K562 (cell line): ENCODE measurements around the gene PNPLA7. TPM values are rescaled to one million over a fixed set of nuclear protein-coding genes. Genes with fewer than 3 reads are reported as not detected.

Source experiments
- ARID1B ChIP-seq: fragments of 450-650 bp; IDR thresholded peaks from 2 replicates; pipeline ENCODE4 v1.6.1; 2016; ENCODE audit warnings: antibody characterized with exemption, mild to moderate bottlenecking, inconsistent platforms
- CEBPB ChIP-seq: fragments of 450-650 bp; IDR thresholded peaks from 2 replicates; pipeline ENCODE4 v1.6.1; 2016; ENCODE audit warnings: missing genetic modification characterization, missing compliant biosample characterization
- EP400 ChIP-seq: fragments of 450-650 bp; IDR thresholded peaks from 2 replicates; pipeline ENCODE4 v1.6.1; 2017; ENCODE audit warnings: antibody characterized with exemption, mild to moderate bottlenecking, moderate library complexity
- HEY1 ChIP-seq: fragments of 250-450 bp; sonication (Bioruptor Pico); IDR thresholded peaks from 2 replicates; pipeline ENCODE4 v1.5.0; 2020; ENCODE audit warnings: mild to moderate bottlenecking, moderate library complexity, borderline replicate concordance
- ILK ChIP-seq: fragments of 450-650 bp; IDR thresholded peaks from 2 replicates; pipeline ENCODE4 v1.6.1; 2016; ENCODE audit warnings: missing genetic modification characterization, low read depth, mild to moderate bottlenecking, missing compliant biosample characterization, moderate library complexity, borderline replicate concordance
- KLF10 ChIP-seq: fragments of 250-450 bp; sonication (Bioruptor Pico); IDR thresholded peaks from 2 replicates; pipeline ENCODE4 v1.6.1; 2021; ENCODE audit warnings: matching md5 sums
- NFIX ChIP-seq: fragments of 250-450 bp; sonication (Bioruptor Pico); IDR thresholded peaks from 2 replicates; pipeline ENCODE4 v1.4.0; 2020; ENCODE audit warnings: low read depth, mild to moderate bottlenecking, moderate library complexity
- PHB ChIP-seq: fragments of 250-450 bp; sonication (Bioruptor Pico); IDR thresholded peaks from 2 replicates; pipeline ENCODE4 v1.5.0; 2021
- POLR3G ChIP-seq: IDR thresholded peaks from 2 replicates; pipeline ENCODE4 v1.6.1; 2011; ENCODE audit not compliant: insufficient read length, insufficient replicate concordance; ENCODE audit errors: extremely low read depth
- TAL1 ChIP-seq: fragments of 450-650 bp; IDR thresholded peaks from 2 replicates; pipeline ENCODE4 v1.6.1; 2016; ENCODE audit warnings: mild to moderate bottlenecking
- YY1 ChIP-seq, 3 experiments: IDR thresholded peaks; 2 replicates each; pipeline ENCODE4 v1.6.1; 2011; ENCODE audit warnings: low read length in 2 of 3, mild to moderate bottlenecking in 2 of 3, moderate library complexity in 2 of 3, borderline replicate concordance in 1 of 3, control low read depth in 1 of 3, low read depth in 1 of 3; ENCODE audit not compliant: insufficient read depth in 3 of 3, insufficient replicate concordance in 2 of 3, control insufficient read depth in 1 of 3, insufficient read length in 1 of 3; ENCODE audit errors: extremely low read depth in 1 of 3
- ZNF696 ChIP-seq: fragments of 250-450 bp; sonication (Bioruptor Pico); conservative IDR thresholded peaks from 2 replicates; pipeline ENCODE4 v1.4.0; 2020; ENCODE audit warnings: mild to moderate bottlenecking, moderate library complexity
- polyA plus RNA-seq, 8 experiments: library from polyadenylated mRNA; depleted of rRNA in 4 of 8; stranded (reverse) in 5 of 8; unstranded in 3 of 8; fragments of >200 nt; fragmentation: Nextera tagmentation in 2 of 8; fragmentation: Illumina TruSeq in 1 of 8; extraction: Ambion mirVana in 2 of 8; extraction: Trizol in 1 of 8; gene quantifications; 2 replicates each; pipeline versions ENCODE4 v1.2.1 to v1.2.3, GENCODE V29; 2011 to 2014; ENCODE audit warnings: inconsistent platforms in 1 of 8, missing spikeins in 1 of 8
- total RNA-seq, 7 experiments: library from RNA; depleted of rRNA in 6 of 7; stranded (reverse); fragments of >200 nt in 6 of 7; fragmentation: Illumina TruSeq in 2 of 7; extraction: Trizol in 2 of 7; gene quantifications; 2 replicates each; pipeline versions ENCODE4 v1.2.1 to v1.2.3, GENCODE V29; 2011 to 2021; ENCODE audit warnings: low replicate concordance in 1 of 7
- TF ChIP-seq, protein P1 (sequence below): sonication (generic); formaldehyde crosslinking; IDR thresholded peaks from 2 replicates; pipeline ENCODE4 v1.4.0; 2020; ENCODE audit warnings: mild to moderate bottlenecking, missing genetic modification reagents
- TF ChIP-seq, protein P2 (sequence below), 2 experiments: fragments of 450-650 bp; IDR thresholded peaks; 2 replicates each; pipeline ENCODE4 v1.6.1; 2018; ENCODE audit warnings: mild to moderate bottlenecking in 2 of 2, low read depth in 1 of 2; ENCODE audit not compliant: partially characterized antibody in 2 of 2
- TF ChIP-seq, protein P3 (sequence below): fragments of 250-450 bp; sonication (Bioruptor Pico); IDR thresholded peaks from 2 replicates; pipeline ENCODE4 v1.5.0; 2021
- TF ChIP-seq, protein P4 (sequence below): fragments of 450-650 bp; formaldehyde crosslinking; IDR thresholded peaks from 2 replicates; pipeline ENCODE4 v1.4.0; 2020; ENCODE audit warnings: mild to moderate bottlenecking

The PNPLA7 gene
- total and polyA plus RNA-seq, 9 of the 15 experiments (the other 6 are each of a cell fraction or from before 2014, with no cell fraction given), result 0.01 to 0.85 (median 0.19) TPM; not detected in 1

DNA sequence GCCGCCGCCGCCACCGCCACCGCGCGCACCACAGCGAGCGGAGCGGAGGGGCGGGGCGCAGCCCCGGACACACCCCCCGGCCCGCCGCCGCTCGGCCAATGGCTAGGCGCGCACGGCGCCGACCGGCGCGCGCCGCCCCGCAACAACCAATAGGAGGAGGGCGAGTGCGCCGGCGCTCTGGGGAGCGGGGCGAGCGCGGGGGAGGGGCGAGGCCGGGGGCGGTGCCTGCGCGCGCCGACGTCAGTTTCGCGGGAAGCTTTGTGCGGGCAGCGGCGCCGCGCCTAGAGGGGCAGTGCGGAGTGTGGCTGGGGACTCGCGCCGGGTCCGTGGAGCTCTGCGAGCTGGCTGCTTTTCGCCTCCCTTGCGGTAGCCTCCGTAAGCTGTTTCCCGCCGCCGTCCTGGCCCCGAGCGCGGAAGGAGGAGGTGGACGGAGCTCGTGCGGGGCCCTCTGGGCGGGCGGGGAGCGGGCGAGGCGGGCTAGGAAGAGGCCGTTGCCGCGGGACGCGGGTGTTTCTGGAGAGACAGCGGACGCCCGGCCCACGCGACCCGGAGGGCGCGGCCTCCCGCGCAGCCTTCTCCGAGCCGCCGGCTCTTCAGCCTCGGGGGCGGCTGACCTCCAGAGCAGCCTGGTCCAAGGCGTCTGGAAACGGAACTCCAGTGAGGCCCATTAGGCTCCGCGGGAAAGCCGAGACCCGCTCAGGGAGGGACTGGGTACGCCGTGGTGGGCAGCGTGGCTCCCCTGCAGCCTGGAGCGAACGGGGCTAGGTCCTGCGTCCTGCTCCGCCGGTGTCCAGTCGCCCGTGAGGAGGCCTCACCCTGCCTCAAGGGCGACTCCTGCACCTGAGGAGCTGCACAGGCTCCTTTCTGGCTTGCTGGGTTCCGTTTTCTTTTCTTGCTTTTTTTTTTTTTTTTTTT lies 40.5 kb upstream of the PNPLA7 start, which contains the start of gene ZMYND19 (continued):
- TF ChIP-seq, protein P1, sequence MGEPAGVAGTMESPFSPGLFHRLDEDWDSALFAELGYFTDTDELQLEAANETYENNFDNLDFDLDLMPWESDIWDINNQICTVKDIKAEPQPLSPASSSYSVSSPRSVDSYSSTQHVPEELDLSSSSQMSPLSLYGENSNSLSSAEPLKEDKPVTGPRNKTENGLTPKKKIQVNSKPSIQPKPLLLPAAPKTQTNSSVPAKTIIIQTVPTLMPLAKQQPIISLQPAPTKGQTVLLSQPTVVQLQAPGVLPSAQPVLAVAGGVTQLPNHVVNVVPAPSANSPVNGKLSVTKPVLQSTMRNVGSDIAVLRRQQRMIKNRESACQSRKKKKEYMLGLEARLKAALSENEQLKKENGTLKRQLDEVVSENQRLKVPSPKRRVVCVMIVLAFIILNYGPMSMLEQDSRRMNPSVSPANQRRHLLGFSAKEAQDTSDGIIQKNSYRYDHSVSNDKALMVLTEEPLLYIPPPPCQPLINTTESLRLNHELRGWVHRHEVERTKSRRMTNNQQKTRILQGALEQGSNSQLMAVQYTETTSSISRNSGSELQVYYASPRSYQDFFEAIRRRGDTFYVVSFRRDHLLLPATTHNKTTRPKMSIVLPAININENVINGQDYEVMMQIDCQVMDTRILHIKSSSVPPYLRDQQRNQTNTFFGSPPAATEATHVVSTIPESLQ, result no peak
- TF ChIP-seq TAL1 (no peak), ARID1B (no peak), POLR3G (no peak), NFIX (CRISPR knock-in tag) (no peak), ILK (tag) (no peak), YY1 (IDR thresholded peaks at IDR 0.05; ENCODE audit: borderline replicate concordance in 1 of 3, control insufficient read depth in 1 of 3, extremely low read depth in 1 of 3, insufficient read depth in 3 of 3, insufficient read length in 1 of 3, insufficient replicate concordance in 2 of 3, low read depth in 1 of 3, low read length in 2 of 3) (peak in 1 of 3 experiments; percentile 26), EP400 (no peak; the same call in 1 of the 2 replicates), PHB (CRISPR knock-in tag) (no peak), CEBPB (tag) (no peak), ZNF696 (CRISPR knock-in tag) (no peak), HEY1 (CRISPR knock-in tag) (no peak), KLF10 (CRISPR knock-in tag) (no peak)
- TF ChIP-seq, protein P2, sequence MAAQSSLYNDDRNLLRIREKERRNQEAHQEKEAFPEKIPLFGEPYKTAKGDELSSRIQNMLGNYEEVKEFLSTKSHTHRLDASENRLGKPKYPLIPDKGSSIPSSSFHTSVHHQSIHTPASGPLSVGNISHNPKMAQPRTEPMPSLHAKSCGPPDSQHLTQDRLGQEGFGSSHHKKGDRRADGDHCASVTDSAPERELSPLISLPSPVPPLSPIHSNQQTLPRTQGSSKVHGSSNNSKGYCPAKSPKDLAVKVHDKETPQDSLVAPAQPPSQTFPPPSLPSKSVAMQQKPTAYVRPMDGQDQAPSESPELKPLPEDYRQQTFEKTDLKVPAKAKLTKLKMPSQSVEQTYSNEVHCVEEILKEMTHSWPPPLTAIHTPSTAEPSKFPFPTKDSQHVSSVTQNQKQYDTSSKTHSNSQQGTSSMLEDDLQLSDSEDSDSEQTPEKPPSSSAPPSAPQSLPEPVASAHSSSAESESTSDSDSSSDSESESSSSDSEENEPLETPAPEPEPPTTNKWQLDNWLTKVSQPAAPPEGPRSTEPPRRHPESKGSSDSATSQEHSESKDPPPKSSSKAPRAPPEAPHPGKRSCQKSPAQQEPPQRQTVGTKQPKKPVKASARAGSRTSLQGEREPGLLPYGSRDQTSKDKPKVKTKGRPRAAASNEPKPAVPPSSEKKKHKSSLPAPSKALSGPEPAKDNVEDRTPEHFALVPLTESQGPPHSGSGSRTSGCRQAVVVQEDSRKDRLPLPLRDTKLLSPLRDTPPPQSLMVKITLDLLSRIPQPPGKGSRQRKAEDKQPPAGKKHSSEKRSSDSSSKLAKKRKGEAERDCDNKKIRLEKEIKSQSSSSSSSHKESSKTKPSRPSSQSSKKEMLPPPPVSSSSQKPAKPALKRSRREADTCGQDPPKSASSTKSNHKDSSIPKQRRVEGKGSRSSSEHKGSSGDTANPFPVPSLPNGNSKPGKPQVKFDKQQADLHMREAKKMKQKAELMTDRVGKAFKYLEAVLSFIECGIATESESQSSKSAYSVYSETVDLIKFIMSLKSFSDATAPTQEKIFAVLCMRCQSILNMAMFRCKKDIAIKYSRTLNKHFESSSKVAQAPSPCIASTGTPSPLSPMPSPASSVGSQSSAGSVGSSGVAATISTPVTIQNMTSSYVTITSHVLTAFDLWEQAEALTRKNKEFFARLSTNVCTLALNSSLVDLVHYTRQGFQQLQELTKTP (IDR thresholded peaks at IDR 0.05; ENCODE audit: low read depth in 1 of 2, partially characterized antibody in 2 of 2), result no peak
- TF ChIP-seq, protein P3, sequence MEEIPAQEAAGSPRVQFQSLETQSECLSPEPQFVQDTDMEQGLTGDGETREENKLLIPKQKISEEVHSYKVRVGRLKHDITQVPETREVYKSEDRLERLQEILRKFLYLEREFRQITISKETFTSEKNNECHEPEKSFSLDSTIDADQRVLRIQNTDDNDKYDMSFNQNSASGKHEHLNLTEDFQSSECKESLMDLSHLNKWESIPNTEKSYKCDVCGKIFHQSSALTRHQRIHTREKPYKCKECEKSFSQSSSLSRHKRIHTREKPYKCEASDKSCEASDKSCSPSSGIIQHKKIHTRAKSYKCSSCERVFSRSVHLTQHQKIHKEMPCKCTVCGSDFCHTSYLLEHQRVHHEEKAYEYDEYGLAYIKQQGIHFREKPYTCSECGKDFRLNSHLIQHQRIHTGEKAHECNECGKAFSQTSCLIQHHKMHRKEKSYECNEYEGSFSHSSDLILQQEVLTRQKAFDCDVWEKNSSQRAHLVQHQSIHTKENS (CRISPR knock-in tag), result no peak
- TF ChIP-seq, protein P4, sequence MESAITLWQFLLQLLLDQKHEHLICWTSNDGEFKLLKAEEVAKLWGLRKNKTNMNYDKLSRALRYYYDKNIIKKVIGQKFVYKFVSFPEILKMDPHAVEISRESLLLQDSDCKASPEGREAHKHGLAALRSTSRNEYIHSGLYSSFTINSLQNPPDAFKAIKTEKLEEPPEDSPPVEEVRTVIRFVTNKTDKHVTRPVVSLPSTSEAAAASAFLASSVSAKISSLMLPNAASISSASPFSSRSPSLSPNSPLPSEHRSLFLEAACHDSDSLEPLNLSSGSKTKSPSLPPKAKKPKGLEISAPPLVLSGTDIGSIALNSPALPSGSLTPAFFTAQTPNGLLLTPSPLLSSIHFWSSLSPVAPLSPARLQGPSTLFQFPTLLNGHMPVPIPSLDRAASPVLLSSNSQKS, result no peak
